Left colon (tissue), 2 donors: Measurements from ENCODE around the gene EEPD1. TPM values are rescaled to one million over a fixed set of nuclear protein-coding genes. Genes with fewer than 3 reads are reported as not detected.

Source experiments
- ATAC-seq: fragments of 200-7000 bp; cut with Tn5 transposase; one replicate; pipeline ENCODE4 v1.9.1; 2020; ENCODE audit warnings: mild to moderate bottlenecking, moderate library complexity
- DNase-seq, 2 donors: peaks; one replicate each; pipeline ENCODE4 v3.0.0-alpha.2; 2020
- intact Hi-C, 2 donors: fragments of 100-400 bp; cut with DNase I in 1 of 2; cut with micrococcal nuclease in 1 of 2; formaldehyde crosslinking; loops; one replicate each; pipeline versions ENCODE4 v1.11.2 to v1.14.0; 2022; cut with DNase I, micrococcal nuclease
- total RNA-seq, 2 donors: library from RNA; stranded (reverse); fragmentation: NEBNext Ultra II Directional; extraction: Animal tissue kit (Norgen Biotek cat#: 25700); gene quantifications; one replicate each; pipeline ENCODE4 v1.2.1, GENCODE V29; 2021
- donor health status: DM: no; HTN: no; CAD: no.
- donor health status: DM: yes; HTN: yes; CAD: no.

The EEPD1 gene
- total RNA-seq, 2 donors from 2014 or later, result 10.2 to 13.4 TPM

DNA sequence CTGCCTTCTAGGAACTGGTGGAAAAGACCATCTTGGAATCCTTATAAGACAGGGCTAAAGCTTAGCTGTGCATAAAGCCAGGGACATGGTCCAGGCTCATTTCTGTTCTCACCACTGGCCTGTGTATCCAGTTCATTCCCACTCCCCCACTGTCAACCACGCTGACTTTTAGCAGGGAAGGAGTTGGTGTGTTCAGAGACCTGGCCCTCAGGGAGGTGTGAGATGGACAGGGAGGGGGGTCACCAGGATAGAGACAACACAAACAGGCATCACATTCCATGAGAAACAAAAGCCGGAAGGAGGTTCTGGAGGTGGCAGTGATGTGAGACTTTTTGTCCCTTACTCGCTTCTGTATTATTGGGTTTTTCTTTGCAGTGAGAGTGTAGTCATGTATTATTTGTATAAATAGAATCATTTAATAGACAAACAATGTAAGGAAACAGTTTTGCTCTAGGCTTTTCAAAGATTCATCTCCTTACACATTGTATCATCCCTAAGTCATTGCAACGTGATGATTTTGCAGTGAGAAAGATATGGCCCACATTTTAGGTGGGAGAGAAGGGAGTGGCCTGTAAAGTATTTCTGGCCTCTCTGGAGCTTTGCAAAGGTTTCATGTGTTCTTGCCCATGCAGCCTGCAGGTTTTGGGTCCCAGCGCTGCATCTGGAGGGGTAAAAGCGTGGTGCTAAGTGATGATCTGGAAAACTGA lies 52.0 kb downstream of the EEPD1 start:
- intact Hi-C loops, result no loop called here
- no peak for DNase-seq

DNA sequence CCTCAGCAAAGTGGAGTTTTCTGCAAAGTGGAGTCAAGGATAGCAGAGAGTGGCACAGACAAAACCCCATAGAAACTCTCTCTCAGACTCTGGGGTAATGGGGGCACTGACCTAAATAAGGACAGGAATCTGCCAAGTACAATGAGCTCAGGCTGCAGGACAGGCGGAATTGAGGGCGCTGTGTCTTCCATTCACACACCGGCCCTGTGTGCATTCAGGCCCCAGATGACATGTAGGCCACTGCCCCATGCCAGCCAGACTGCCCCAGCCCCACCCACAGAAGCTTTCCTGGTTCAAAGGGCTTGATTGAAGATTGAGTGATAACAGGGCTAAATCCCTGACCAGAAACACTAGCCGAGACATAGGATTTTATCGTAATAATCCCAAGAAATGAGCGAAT lies 52.7 kb downstream of the EEPD1 start:
- intact Hi-C loops, result no loop called here
- DNase-seq, result peak; percentile 62 to 63

More for the DNA sequence above, 52.0 kb downstream of the EEPD1 start:
- ATAC-seq, result no peak

DNA sequence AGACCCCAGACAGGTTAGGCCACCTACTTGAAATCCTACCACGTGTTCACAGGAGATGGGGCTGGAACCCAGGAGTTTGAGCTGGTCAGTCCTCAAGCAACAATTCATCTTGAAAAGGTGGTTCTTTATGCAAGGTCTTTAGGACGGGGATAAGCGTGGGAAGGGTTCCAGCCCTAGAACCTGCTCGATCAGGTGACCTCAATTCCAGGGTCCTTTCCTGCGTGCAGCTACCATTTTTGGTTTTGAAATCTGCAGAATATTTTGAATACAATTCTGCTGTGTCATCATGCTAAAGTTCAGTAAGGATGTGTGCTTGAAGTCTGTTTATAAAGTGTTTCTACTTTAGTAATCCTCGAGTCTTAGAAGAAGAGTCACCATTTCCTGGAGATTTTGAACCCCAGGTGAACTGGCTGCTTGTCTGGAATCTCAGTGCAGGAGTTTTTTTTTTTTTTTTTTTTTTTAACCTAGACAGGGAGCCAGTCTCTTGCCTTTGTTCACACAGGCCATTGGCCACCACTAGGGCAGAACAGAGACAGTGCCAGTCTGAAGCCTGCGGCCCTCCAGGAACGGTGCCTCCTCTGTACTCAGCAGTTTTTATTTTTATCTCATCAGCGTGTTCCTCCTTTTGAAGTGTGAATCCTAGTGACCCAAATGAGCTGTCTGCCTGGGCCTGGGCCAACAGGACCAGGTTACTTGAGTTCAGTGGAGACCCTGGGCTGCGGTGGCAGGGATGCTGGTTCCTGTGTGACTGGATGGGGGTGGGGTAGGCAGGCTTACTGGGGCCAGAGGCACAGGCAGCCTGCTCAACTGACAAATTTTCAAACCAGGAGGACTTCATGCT lies 54.6 kb downstream of the EEPD1 start:
- intact Hi-C loops, result no loop called here
- peak; percentile 44 for ATAC-seq
- peak; percentile 42 to 60 for DNase-seq

More for the DNA sequence above, 52.7 kb downstream of the EEPD1 start:
- ATAC-seq, result peak; percentile 94

DNA sequence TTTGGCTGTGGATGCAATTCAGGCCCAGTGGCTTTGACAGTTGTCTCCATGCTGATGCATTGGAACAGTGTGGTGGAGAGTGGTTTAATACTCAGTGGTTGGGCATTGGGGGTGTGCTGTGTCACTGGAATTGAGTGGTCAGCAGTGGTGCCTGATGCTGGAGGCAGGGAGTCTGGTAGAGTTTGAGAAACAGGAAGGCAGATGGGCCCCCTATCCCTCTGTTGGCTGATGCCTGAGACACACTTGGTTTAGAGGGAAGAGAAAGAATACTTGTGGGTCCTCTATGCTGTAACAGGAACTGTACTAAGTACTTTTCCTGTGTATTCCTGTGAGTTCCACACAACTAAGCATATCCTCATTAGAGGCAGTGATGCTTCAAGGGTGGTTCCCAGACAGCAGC lies 55.4 kb downstream of the EEPD1 start:
- intact Hi-C loops, result no loop called here
- ATAC-seq, result no peak
- DNase-seq, result no peak

DNA sequence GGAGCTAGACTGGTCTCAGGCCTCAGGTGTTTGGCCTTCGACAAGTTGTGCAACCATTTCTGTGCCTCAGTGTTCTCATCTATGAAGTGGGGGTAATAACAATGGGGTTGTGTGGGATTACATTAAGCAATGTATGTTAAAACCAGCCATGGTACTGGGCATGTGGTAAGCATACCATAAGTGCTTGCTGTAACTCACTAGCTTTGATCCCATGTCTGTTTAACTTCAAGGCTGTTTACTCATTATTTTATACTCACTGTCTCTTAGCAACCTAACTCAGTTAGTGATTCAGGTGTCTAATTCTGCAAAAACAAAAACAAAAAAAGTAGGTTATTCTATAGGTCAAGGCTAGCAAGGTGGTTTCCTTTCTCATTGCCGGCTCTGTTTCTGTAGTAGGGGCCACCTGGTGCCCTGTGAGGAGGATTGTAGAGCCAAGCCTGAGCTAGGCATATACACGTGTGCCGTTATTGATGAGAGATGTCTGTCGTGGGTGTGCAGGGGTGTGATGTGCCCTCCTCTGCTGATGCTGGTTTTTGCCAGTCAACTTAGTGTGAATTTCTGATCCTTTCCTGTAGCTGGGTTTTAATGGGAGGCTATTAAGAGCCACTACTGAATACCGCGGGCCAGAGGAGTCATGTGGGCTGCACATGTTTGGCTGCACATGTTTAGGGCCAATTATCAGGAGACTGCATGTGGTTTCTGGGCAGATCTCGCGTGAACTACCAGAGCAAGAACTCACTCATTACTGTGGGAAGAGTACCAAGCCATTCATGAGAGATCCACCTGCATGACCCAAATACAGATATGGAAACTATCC lies 56.2 kb downstream of the EEPD1 start:
- intact Hi-C loops, result no loop called here
- ATAC-seq (no peak), DNase-seq (no peak)

DNA sequence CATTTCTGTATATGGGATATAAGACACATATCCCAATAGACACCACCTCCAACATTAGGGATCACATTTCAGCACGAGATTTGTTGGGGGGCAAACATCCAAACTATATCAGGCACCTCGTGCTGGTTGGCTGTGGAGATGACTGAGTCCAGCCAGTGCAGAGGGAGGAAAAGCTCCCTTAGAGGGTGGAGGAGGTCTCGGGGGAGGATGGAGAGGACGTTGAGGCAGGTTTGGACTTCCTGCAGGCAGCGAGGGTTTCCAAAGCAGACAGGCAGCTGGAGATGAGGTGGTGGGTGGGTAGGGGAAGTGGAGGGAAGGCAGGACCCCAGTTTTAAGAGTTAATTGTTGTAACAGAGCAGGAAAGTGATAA lies 56.7 kb downstream of the EEPD1 start:
- DNase-seq (no peak), ATAC-seq (no peak)
- intact Hi-C loops, result no loop called here

DNA sequence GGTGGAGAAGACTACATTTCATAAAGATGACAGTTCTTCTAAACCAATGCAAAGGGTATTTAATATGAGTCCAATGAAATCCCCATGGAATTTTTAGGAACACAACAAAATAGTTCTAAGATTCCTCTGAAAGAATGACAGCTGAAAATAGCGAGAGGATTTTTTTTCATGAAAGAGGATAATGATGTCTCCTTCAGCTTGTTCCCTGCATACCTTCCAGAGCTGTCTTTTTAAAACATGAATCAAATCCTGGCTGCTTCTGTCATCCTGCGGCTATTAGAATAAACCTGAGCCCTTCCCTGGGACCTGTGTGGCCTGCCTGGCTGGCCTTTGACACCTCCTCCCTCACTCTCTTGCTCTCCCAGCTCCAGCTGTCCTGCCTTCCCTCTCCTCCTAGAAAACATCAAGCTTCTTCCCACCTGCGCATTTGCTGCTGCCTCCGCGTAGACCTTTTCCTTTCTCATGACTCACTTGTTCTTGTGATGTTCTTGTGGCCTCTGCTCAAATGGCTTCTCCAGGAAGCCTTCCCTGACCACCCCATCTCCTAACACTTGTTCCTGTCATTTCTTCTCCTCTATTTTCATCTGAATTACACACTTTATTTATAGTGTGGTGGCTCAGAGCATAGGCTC lies 57.4 kb downstream of the EEPD1 start:
- no peak for DNase-seq
- no peak for ATAC-seq

DNA sequence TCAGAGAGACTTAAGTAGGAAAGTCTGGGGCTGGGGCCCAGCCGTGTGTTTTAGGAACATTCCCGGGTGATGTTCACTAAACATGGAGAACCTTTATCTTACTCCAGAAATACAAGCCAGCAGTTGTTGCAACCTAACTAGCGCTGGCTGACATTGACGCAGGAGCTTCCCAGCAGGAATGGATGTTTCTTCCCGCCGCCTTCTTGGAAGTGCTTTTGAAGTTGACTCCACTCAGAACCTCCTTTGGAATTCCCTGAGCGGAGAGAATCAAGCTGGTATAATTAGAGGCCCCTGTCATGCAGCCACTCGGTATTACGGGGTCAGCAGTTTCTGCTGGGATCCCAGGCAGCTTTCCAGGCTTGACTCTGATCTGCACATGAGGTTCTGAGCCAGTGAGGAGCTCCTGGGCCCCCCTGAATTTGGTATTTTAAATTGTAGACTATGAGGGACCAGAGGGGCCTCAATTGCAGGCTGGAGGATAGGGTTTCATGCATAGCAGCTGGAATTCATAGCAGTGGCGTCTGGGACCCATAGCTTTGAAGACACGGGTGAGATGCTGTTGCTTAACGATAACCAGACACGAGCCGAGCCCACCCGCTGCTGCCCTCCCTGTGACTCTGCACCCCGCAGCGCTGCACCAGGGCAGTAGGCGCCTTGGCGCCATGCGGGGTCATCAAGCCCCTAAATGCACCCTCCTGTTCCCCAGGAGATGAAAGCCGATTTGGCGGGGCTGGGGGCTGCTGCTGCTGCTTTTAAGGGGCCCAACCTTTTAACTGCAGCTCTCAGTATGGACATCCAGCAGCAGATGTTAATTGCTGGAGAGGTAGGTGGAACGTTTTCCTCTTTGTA lies 61.8 kb downstream of the EEPD1 start:
- ATAC-seq, result no peak
- intact Hi-C loops, result no loop called here
- DNase-seq, result no peak

More for the DNA sequence above, 57.4 kb downstream of the EEPD1 start:
- intact Hi-C loops, result no loop called here

DNA sequence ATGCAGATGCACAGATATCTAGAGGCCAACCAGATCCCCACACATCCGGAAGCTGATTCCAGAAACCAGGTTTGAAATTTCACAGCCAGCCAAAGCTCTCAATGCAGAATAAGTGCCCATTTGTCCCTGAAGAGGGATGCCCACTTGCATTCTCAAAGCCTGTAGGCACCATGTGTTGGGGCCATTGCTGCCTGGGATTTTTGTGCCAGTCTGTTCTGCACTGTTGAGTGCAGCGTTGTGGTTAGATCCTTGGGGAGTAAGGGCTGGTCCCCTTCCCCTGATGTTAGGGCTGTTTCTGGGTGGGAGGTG lies 62.4 kb downstream of the EEPD1 start:
- intact Hi-C loops, result no loop called here
- ATAC-seq (no peak), DNase-seq (no peak)

DNA sequence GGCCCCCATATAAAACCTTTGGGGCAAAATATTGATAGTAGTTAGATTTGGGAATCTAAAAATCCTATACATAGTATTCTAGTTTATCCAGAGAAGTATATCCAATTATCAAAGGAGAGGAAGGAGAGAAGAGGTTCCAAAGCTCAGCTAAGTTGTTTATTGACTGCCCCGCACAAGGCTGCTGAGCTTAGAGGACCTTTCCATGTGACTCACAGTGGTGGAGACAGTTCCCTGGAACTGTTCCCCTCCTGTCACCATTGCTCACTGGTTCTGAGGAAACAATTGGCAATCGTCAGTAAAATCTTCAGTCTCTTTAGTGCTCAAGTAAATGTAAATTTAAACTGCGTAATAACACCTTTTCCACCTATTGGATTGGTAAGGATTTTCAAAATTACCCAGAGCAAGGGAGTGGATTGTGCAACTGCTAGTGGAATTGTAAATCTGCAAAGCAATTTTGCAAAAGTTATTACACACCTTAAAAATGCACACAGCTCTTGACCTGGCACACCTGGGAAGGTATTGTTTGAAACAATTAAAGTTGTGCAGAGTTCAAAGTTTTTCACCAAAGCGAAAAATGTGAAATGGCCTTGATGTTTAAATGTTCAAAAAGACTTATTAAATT lies 63.1 kb downstream of the EEPD1 start:
- intact Hi-C loops, result no loop called here
- peak; percentile 92 for ATAC-seq
- DNase-seq, result peak in 1 of 2 donors; percentile 56

DNA sequence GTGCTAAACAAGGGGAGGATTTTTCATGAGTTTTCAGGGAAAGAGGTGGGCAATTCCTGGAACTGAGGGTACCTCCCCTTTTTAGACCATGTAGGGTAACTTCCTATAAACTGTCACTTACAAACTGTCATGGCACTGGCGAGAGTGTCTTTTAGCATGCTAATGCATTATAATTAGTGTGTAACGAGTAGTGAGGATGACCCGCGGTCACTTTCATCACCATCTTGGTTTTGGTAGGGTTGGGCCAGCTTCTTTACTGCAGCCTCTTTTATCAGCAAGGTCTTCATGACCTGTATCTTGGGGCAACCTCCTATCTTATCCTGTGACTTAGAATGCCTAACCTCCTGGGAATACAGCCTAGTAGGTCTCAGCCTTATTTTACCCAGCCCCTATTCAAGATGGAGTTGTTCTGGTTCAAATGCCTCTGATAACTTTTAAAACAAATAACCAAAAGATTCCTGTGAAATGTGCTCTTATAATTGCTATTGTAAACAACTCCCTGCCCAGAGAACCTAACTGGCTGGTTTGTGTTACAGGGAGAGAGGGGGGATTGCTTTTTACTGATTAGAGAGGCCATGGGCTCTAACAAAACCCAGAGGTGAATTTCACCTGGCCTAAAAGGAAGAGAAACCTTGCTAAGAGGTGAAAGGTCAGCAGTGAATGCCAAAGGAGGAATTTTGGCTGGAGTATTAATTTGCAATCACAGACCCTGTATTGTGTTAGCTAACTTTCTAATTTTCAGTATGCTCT lies 64.3 kb downstream of the EEPD1 start:
- DNase-seq (no peak), ATAC-seq (no peak)
- intact Hi-C loops, result no loop called here

DNA sequence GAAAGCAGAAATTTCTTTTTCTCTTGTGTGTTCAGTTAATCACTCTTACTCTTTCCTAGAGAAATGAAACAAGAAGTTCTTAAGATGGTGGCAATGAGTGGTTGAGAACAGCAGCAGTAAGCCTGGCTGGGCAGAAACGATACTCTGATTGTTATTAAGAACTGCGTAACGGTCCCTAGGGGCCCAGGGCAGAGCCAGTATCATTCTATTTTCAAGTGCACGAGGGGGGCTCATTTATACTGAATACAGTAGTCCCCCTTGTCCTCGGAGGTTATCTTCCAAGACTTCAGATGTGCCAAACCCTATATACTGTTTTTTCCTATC lies 64.9 kb downstream of the EEPD1 start:
- intact Hi-C loops, result no loop called here

DNA sequence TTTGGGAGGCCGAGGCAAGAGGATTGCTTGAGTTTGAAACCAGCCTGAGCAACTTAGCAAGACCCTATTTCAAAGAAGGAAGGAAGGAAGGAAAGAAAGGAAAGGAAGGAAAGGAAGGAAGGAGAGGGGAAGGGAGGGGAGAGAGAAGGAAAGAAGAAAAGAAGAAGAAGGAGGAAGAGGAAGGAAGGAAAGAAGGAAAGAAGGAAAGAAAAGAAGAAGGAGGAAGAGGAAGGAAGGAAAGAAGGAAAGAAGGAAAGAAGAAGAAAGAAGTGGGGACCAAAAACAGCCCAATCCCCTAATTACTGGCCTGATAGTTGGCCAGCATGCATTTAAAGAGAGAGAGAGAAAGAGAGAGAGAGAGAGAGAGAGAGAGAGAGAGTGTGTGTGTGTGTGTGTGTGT lies 66.4 kb downstream of the EEPD1 start:
- DNase-seq (no peak), ATAC-seq (no peak)
- intact Hi-C loops, result no loop called here

More for the DNA sequence above, 64.9 kb downstream of the EEPD1 start:
- DNase-seq (no peak), ATAC-seq (no peak)

DNA sequence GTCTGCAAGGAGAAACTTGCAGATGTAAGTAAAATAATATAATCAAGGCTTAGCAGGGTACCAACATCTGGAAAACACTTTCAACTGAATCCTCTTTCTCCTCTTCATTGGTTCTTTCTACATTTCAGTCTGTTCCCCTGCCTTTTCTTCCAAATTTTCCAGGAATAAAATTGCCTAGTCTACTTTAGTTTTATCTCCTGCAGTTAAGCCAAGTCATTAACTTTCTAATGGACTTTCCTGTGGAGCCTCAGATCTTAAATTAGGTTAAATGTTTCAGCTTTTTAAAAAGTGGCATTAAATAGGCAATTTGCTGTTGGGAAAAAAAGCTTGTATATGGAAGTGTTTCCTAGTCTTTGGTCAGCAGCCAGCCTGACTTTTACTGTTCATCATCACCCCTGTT lies 70.8 kb downstream of the EEPD1 start:
- intact Hi-C loops, result no loop called here
- ATAC-seq (no peak), DNase-seq (no peak)

DNA sequence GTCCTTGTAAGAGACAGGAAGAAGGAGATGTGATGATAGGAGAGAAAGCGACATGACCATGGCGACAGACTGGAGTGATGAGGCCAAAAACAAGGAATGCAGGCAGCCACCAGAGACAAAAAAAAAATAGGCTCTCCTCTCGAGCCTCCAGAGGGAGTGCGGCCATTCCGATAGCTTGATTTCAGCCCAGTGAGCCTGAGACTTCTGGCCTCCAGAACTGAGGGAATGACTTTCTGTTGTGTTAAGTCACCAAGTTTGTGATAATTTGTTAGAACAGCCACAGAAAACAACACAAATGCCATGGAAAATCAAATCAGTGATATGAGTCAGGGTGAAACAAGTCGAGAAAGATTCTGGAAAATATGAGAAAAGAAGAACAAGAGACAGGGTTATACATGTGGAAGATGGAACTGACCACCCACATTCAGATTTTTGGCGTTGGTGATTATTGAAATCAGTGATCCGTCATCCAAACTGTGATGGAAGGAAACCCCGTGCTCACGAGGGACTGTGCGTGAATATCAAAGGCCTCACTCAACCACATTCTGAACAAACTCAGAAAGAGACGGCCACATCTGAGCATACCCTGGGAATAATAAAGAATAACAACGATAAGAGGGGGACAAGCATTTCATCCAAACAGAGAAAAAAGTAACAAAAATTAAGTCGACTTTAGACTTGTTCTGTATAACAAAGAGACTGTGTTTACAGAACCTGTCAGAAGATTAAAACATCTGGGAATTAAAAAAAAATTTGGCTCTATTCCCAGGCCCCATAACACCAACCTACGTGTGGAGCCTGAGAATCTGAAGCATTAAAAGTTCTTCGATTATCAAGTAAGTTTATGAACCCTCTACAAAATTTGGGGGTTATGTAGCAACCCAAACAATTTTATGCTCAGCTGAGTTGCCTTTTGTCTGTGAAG lies 72.1 kb downstream of the EEPD1 start:
- DNase-seq (no peak), ATAC-seq (peak; percentile 65)
- intact Hi-C loops, result no loop called here

DNA sequence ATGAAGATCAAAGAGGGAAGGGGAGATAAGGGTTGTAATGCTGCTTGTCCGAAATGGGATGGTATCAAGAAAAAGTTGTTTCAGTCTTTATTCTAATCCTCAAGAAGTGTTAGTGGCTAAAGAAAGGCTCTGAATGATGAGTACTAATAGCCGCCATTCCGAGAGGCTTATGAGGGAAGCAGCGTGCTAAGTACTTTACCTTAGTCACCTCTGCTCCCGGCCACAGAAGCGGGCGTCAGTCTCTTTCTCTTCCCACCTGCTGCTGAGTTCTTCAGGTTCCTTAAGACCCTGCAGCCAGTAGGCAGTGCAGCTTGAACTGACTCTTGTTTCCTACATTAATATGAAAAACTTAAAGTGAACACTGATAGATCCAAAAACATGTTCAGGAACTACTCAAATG lies 73.1 kb downstream of the EEPD1 start:
- intact Hi-C loops, result no loop called here
- no peak for DNase-seq
- no peak for ATAC-seq
